ENCODE measurements around the gene LRRC43. TPM values are rescaled to one million over a fixed set of nuclear protein-coding genes. Genes with fewer than 3 reads are reported as not detected.

Gene LRRC43
- total and polyA plus RNA-seq, 2 experiments from 2014 or later = 0.45 TPM; not detected in 1

DNA sequence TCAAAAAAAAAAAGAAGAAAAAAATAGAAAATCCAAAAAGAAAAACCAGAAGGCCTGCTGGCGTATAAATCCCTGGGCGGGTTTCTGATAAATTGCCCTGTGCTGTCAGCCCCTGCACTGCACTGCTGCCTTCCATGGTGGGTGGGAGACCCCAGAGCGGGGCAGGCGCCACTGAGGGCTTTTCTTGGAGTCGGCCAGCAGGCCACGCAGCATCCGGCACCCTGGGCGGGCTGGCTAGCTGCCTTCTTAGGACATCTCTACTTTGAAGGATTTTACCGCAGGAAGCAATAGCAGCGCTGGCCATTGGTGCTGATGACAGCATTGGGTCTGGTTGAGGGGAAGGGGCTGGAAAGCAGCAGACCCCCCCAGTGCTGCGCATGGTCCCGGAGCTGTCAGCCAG lies 38.0 kb upstream of the LRRC43 start:
- H3K4me2 ChIP-seq = no peak overlapping the region
- H3K4me1 ChIP-seq (ENCODE audit: insufficient read depth) = no peaks in the 10 kb centered on the region
- no peak overlapping the region for H3K27ac ChIP-seq (ENCODE audit: low read depth)
- H3K27me3 Mint-ChIP-seq (ENCODE audit: insufficient read depth, low read depth, poor library complexity) = peaks cover 16% of the 10 kb centered on the region
- H3K9me2 ChIP-seq (ENCODE audit: insufficient read depth) = no peaks in the 10 kb centered on the region
- no peak for DNase-seq (ENCODE audit: low spot score)
- H3K9me3 Mint-ChIP-seq = peaks cover 35% of the 10 kb centered on the region
- peaks cover 43% of the 10 kb centered on the region for H3K36me3 Mint-ChIP-seq (ENCODE audit: low read depth)
- no peaks in the 10 kb centered on the region for H3K79me2 ChIP-seq (replicated peaks; ENCODE audit: insufficient read depth)
- no peaks in the 10 kb centered on the region for H3K4me1 Mint-ChIP-seq
- H4K20me1 ChIP-seq (replicated peaks; ENCODE audit: insufficient read depth) = no peaks in the 10 kb centered on the region
- no peak overlapping the region for H2AFZ ChIP-seq
- H3K27me3 ChIP-seq (ENCODE audit: insufficient read depth) = no peaks in the 10 kb centered on the region
- H3K4me3 ChIP-seq = no peak overlapping the region
- H3F3A ChIP-seq (replicated peaks; ENCODE audit: low read depth) = no peaks in the 10 kb centered on the region
- no peak overlapping the region for H3K27ac Mint-ChIP-seq
- ATAC-seq = no peak
- no peak for TF ChIP-seq POLR2AphosphoS5 (IDR thresholded peaks at IDR 0.05; ENCODE audit: low read depth)
- no peak for TF ChIP-seq CREB1 (CRISPR knock-in tag; IDR thresholded peaks at IDR 0.05; ENCODE audit: low read depth)
- no peak for TF ChIP-seq ZNF114 (CRISPR knock-in tag; IDR thresholded peaks at IDR 0.05)
- TF ChIP-seq, protein P1, sequence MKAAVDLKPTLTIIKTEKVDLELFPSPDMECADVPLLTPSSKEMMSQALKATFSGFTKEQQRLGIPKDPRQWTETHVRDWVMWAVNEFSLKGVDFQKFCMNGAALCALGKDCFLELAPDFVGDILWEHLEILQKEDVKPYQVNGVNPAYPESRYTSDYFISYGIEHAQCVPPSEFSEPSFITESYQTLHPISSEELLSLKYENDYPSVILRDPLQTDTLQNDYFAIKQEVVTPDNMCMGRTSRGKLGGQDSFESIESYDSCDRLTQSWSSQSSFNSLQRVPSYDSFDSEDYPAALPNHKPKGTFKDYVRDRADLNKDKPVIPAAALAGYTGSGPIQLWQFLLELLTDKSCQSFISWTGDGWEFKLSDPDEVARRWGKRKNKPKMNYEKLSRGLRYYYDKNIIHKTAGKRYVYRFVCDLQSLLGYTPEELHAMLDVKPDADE (IDR thresholded peaks at IDR 0.05) = no peak
- TF ChIP-seq NANOG (IDR thresholded peaks at IDR 0.05; ENCODE audit: borderline replicate concordance) = no peak
- no peak for TF ChIP-seq ZNF331 (CRISPR knock-in tag; IDR thresholded peaks at IDR 0.05; ENCODE audit: low read depth)
- no peak for TF ChIP-seq EZH2phosphoT487 (IDR thresholded peaks at IDR 0.05; ENCODE audit: unreplicated experiment)
- no peak for TF ChIP-seq STAT1 (IDR thresholded peaks at IDR 0.05; ENCODE audit: unreplicated experiment)
- TF ChIP-seq, protein P2, sequence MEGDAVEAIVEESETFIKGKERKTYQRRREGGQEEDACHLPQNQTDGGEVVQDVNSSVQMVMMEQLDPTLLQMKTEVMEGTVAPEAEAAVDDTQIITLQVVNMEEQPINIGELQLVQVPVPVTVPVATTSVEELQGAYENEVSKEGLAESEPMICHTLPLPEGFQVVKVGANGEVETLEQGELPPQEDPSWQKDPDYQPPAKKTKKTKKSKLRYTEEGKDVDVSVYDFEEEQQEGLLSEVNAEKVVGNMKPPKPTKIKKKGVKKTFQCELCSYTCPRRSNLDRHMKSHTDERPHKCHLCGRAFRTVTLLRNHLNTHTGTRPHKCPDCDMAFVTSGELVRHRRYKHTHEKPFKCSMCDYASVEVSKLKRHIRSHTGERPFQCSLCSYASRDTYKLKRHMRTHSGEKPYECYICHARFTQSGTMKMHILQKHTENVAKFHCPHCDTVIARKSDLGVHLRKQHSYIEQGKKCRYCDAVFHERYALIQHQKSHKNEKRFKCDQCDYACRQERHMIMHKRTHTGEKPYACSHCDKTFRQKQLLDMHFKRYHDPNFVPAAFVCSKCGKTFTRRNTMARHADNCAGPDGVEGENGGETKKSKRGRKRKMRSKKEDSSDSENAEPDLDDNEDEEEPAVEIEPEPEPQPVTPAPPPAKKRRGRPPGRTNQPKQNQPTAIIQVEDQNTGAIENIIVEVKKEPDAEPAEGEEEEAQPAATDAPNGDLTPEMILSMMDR (conservative IDR thresholded peaks at IDR 0.05; ENCODE audit: low read depth in 2 of 2) = no peak
- TF ChIP-seq, protein P3, sequence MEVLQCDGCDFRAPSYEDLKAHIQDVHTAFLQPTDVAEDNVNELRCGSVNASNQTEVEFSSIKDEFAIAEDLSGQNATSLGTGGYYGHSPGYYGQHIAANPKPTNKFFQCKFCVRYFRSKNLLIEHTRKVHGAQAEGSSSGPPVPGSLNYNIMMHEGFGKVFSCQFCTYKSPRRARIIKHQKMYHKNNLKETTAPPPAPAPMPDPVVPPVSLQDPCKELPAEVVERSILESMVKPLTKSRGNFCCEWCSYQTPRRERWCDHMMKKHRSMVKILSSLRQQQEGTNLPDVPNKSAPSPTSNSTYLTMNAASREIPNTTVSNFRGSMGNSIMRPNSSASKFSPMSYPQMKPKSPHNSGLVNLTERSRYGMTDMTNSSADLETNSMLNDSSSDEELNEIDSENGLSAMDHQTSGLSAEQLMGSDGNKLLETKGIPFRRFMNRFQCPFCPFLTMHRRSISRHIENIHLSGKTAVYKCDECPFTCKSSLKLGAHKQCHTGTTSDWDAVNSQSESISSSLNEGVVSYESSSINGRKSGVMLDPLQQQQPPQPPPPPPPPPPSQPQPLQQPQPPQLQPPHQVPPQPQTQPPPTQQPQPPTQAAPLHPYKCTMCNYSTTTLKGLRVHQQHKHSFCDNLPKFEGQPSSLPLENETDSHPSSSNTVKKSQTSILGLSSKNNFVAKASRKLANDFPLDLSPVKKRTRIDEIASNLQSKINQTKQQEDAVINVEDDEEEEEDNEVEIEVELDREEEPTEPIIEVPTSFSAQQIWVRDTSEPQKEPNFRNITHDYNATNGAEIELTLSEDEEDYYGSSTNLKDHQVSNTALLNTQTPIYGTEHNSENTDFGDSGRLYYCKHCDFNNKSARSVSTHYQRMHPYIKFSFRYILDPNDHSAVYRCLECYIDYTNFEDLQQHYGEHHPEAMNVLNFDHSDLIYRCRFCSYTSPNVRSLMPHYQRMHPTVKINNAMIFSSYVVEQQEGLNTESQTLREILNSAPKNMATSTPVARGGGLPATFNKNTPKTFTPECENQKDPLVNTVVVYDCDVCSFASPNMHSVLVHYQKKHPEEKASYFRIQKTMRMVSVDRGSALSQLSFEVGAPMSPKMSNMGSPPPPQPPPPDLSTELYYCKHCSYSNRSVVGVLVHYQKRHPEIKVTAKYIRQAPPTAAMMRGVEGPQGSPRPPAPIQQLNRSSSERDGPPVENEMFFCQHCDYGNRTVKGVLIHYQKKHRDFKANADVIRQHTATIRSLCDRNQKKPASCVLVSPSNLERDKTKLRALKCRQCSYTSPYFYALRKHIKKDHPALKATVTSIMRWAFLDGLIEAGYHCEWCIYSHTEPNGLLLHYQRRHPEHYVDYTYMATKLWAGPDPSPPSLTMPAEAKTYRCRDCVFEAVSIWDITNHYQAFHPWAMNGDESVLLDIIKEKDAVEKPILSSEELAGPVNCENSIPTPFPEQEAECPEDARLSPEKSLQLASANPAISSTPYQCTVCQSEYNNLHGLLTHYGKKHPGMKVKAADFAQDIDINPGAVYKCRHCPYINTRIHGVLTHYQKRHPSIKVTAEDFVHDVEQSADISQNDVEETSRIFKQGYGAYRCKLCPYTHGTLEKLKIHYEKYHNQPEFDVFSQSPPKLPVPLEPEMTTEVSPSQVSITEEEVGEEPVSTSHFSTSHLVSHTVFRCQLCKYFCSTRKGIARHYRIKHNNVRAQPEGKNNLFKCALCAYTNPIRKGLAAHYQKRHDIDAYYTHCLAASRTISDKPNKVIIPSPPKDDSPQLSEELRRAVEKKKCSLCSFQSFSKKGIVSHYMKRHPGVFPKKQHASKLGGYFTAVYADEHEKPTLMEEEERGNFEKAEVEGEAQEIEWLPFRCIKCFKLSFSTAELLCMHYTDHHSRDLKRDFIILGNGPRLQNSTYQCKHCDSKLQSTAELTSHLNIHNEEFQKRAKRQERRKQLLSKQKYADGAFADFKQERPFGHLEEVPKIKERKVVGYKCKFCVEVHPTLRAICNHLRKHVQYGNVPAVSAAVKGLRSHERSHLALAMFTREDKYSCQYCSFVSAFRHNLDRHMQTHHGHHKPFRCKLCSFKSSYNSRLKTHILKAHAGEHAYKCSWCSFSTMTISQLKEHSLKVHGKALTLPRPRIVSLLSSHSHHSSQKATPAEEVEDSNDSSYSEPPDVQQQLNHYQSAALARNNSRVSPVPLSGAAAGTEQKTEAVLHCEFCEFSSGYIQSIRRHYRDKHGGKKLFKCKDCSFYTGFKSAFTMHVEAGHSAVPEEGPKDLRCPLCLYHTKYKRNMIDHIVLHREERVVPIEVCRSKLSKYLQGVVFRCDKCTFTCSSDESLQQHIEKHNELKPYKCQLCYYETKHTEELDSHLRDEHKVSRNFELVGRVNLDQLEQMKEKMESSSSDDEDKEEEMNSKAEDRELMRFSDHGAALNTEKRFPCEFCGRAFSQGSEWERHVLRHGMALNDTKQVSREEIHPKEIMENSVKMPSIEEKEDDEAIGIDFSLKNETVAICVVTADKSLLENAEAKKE (CRISPR knock-in tag; IDR thresholded peaks at IDR 0.05) = no peak
- TF ChIP-seq JUNB (IDR thresholded peaks at IDR 0.05; ENCODE audit: unreplicated experiment) = no peak
- TF ChIP-seq, protein P4, sequence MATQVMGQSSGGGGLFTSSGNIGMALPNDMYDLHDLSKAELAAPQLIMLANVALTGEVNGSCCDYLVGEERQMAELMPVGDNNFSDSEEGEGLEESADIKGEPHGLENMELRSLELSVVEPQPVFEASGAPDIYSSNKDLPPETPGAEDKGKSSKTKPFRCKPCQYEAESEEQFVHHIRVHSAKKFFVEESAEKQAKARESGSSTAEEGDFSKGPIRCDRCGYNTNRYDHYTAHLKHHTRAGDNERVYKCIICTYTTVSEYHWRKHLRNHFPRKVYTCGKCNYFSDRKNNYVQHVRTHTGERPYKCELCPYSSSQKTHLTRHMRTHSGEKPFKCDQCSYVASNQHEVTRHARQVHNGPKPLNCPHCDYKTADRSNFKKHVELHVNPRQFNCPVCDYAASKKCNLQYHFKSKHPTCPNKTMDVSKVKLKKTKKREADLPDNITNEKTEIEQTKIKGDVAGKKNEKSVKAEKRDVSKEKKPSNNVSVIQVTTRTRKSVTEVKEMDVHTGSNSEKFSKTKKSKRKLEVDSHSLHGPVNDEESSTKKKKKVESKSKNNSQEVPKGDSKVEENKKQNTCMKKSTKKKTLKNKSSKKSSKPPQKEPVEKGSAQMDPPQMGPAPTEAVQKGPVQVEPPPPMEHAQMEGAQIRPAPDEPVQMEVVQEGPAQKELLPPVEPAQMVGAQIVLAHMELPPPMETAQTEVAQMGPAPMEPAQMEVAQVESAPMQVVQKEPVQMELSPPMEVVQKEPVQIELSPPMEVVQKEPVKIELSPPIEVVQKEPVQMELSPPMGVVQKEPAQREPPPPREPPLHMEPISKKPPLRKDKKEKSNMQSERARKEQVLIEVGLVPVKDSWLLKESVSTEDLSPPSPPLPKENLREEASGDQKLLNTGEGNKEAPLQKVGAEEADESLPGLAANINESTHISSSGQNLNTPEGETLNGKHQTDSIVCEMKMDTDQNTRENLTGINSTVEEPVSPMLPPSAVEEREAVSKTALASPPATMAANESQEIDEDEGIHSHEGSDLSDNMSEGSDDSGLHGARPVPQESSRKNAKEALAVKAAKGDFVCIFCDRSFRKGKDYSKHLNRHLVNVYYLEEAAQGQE (IDR thresholded peaks at IDR 0.05; ENCODE audit: unreplicated experiment) = no peak
- no peak for TF ChIP-seq EZH2 (IDR thresholded peaks at IDR 0.05; ENCODE audit: low read depth, unreplicated experiment)
- peaks cover 7% of the 10 kb centered on the region; the same call in 1 of the 2 replicates for H3K36me3 ChIP-seq (ENCODE audit: insufficient read depth)
- no peak overlapping the region for H3K4me3 Mint-ChIP-seq

Data from GM23338 (cell line).